Esophagus squamous epithelium (tissue), 4 donors: ENCODE results near the gene STK16.

ENCODE experiments used
- CTCF ChIP-seq, 6 experiments: fragments of 450-650 bp in 4 of 6; fragments of 200-600 bp in 2 of 6; sonication (generic) in 2 of 6; IDR thresholded peaks; one replicate each; pipeline ENCODE4 v1.5.1; 2016 to 2019; ENCODE audit warnings: antibody characterized with exemption in 6 of 6, mild to moderate bottlenecking in 4 of 6, moderate library complexity in 4 of 6
- POLR2A ChIP-seq, 4 donors: fragments of 450-650 bp; IDR thresholded peaks; one replicate each; pipeline ENCODE4 v1.6.1; 2017; ENCODE audit warnings: antibody characterized with exemption in 4 of 4, mild to moderate bottlenecking in 4 of 4, moderate library complexity in 3 of 4

- TF ChIP-seq CTCF (IDR thresholded peaks at IDR 0.05) (no peak), POLR2A (IDR thresholded peaks at IDR 0.05) (no peak)
Observed at GRCh38 chr2:219244789-219245147, 511 bp upstream of the STK16 start.
